Neuronal stem cell (in vitro differentiated cells): ENCODE data around the gene FAM124A.
A peak's percentile ranks its signal among the peaks of the same experiment; 100 is the strongest.

Experiments used
- DNase-seq: peaks from one replicate; pipeline ENCODE4 v3.0.0-alpha.2; 2013; ENCODE audit warnings: low spot score
- H2AFZ ChIP-seq: one replicate; pipeline ENCODE4 v1.6.1; 2013; ENCODE audit warnings: mild to moderate bottlenecking, low read length, inconsistent platforms
- H2AK5ac ChIP-seq: 2 replicates; pipeline ENCODE4 v1.6.1; 2013; ENCODE audit warnings: low read depth, mild to moderate bottlenecking, inconsistent platforms, low read length, moderate library complexity, mixed read lengths
- H2BK120ac ChIP-seq: 2 replicates; pipeline ENCODE4 v1.6.1; 2013; ENCODE audit warnings: low read depth, mild to moderate bottlenecking, inconsistent platforms, low read length, moderate library complexity, mixed read lengths
- H2BK12ac ChIP-seq: one replicate; pipeline ENCODE4 v1.6.1; 2013; ENCODE audit warnings: low read length, inconsistent platforms
- H2BK15ac ChIP-seq: 2 replicates; pipeline ENCODE4 v1.6.1; 2013; ENCODE audit warnings: mild to moderate bottlenecking, low read length, inconsistent platforms, mixed read lengths
- H2BK5ac ChIP-seq: one replicate; pipeline ENCODE4 v1.6.1; 2013; ENCODE audit warnings: inconsistent platforms, mild to moderate bottlenecking, low read length, moderate library complexity
- H3K14ac ChIP-seq: one replicate; pipeline ENCODE4 v1.6.1; 2013; ENCODE audit warnings: low read length, inconsistent platforms
- H3K18ac ChIP-seq: 2 replicates; pipeline ENCODE4 v1.6.1; 2013; ENCODE audit warnings: low read length, inconsistent platforms
- H3K23ac ChIP-seq: 2 replicates; pipeline ENCODE4 v1.6.1; 2013; ENCODE audit warnings: low read depth, mild to moderate bottlenecking, mixed read lengths, low read length, inconsistent platforms; ENCODE audit not compliant: poor library complexity
- H3K27ac ChIP-seq: replicated peaks from 3 replicates; pipeline ENCODE4 v1.5.1; 2013; ENCODE audit warnings: low read length, inconsistent platforms
- H3K27me3 ChIP-seq, 3 experiments: 2 replicates each; pipeline ENCODE4 v1.6.1; 2013; ENCODE audit warnings: low read length in 3 of 3, mild to moderate bottlenecking in 2 of 3, inconsistent platforms in 1 of 3, low read depth in 1 of 3, mixed read lengths in 1 of 3, moderate library complexity in 1 of 3; ENCODE audit not compliant: control insufficient read depth in 3 of 3, insufficient read depth in 3 of 3
- H3K36me3 ChIP-seq, 2 donors: replicated peaks in 1 of 2; 2 replicates each; pipeline ENCODE4 v1.6.1; 2013; ENCODE audit warnings: low read length in 2 of 2; ENCODE audit not compliant: control insufficient read depth in 2 of 2, insufficient read depth in 2 of 2
- H3K4ac ChIP-seq: 2 replicates; pipeline ENCODE4 v1.6.1; 2013; ENCODE audit warnings: inconsistent platforms, mild to moderate bottlenecking, low read length, moderate library complexity
- H3K4me1 ChIP-seq, 2 donors: 1 replicate in 1 of 2; 2 replicates in 1 of 2; pipeline ENCODE4 v1.6.1; 2013; ENCODE audit warnings: low read length in 2 of 2, low read depth in 1 of 2; ENCODE audit not compliant: control insufficient read depth in 2 of 2, insufficient read depth in 1 of 2
- H3K4me2 ChIP-seq: one replicate; pipeline ENCODE4 v1.6.1; 2013; ENCODE audit warnings: mild to moderate bottlenecking, low read length, inconsistent platforms; ENCODE audit not compliant: insufficient read depth, poor library complexity, severe bottlenecking
- H3K4me3 ChIP-seq, 2 donors: 2 replicates each; pipeline ENCODE4 v1.5.1; 2013; ENCODE audit warnings: low read length in 2 of 2, mild to moderate bottlenecking in 2 of 2, inconsistent platforms in 1 of 2, moderate library complexity in 1 of 2
- H3K79me1 ChIP-seq: one replicate; pipeline ENCODE4 v1.6.1; 2013; ENCODE audit warnings: low read depth, mild to moderate bottlenecking, inconsistent platforms, low read length, moderate library complexity
- H3K9ac ChIP-seq: one replicate; pipeline ENCODE4 v1.6.1; 2013; ENCODE audit warnings: mild to moderate bottlenecking, low read depth, low read length, inconsistent platforms; ENCODE audit not compliant: poor library complexity
- H3K9me3 ChIP-seq, 2 donors: replicated peaks in 1 of 2; 2 replicates each; pipeline versions ENCODE3 to v1.6.1; 2013; ENCODE audit warnings: low read length in 2 of 2, mild to moderate bottlenecking in 2 of 2, inconsistent platforms in 1 of 2, low read depth in 1 of 2, mixed read lengths in 1 of 2, moderate library complexity in 1 of 2; ENCODE audit not compliant: control insufficient read depth in 2 of 2, insufficient read depth in 1 of 2
- H4K8ac ChIP-seq: one replicate; pipeline ENCODE4 v1.6.1; 2013; ENCODE audit warnings: low read depth, mild to moderate bottlenecking, inconsistent platforms, low read length, moderate library complexity
- H4K91ac ChIP-seq: one replicate; pipeline ENCODE4 v1.6.1; 2013; ENCODE audit warnings: low read length, low read depth, mild to moderate bottlenecking, inconsistent platforms; ENCODE audit not compliant: poor library complexity
- WGBS, 2 donors: extraction: QIAGEN DNeasy Blood & Tissue Kit; methylation state at CpG; one replicate each; pipeline ENCODE4 v1.1.7; 2013; ENCODE audit warnings: missing lambda C conversion rate in 2 of 2, mixed read lengths in 1 of 2; ENCODE audit not compliant: insufficient read length in 2 of 2, insufficient replicate concordance in 1 of 2; ENCODE audit errors: extremely low coverage in 2 of 2; 5-methylcytosine and 5-hydroxymethylcytosine counted together

Gene FAM124A

DNA sequence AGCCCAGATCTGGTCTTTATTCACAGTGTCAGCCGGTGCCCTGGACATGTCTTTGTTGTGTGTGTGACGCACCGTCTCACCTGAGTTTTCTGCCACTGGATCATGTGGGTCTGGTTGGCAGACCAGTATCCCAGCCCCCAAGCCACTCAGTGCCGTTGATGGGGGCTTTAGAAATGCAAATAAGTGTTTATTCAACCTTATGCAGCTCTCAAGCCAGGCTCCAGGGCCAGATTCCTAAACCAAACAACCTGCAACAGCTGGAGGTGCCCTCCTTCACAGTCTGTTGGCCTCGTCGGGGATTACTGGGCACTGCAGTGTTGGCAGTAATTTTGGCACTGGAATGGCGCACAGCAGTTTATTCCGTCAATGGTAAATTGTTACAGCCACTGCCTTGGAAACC lies 21.6 kb downstream of the FAM124A start:
- H4K8ac ChIP-seq: no peak overlapping the region
- H3K18ac ChIP-seq: peak overlapping the region; percentile 58
- no peak overlapping the region for H2BK120ac ChIP-seq
- no peak overlapping the region for H2BK12ac ChIP-seq
- no peaks in the 10 kb centered on the region for H3K9me3 ChIP-seq
- no peaks in the 10 kb centered on the region for H3K27me3 ChIP-seq
- H2BK15ac ChIP-seq: no peak overlapping the region
- no peak overlapping the region for H2BK5ac ChIP-seq
- H3K36me3 ChIP-seq: no peaks in the 10 kb centered on the region
- peak overlapping the region; percentile 53 for H2AK5ac ChIP-seq
- no peak overlapping the region for H3K4me3 ChIP-seq
- no peak overlapping the region for H3K14ac ChIP-seq
- no CpG with 5 or more reads among the region's 8 CpGs for WGBS, 2 donors
- H3K23ac ChIP-seq: no peak overlapping the region
- peaks cover 23 to 28% of the 10 kb centered on the region in 2 donors for H3K4me1 ChIP-seq
- peak overlapping the region; percentile 11 for H3K27ac ChIP-seq
- no peaks in the 10 kb centered on the region for H3K79me1 ChIP-seq
- H2AFZ ChIP-seq: no peak overlapping the region
- no peak overlapping the region for H3K4ac ChIP-seq
- H3K4me2 ChIP-seq: no peak overlapping the region
- H3K9ac ChIP-seq: no peak overlapping the region
- no peak overlapping the region for H4K91ac ChIP-seq
- DNase-seq: no peak

- Histone ChIP-seq H2BK120ac (no peak overlapping the region), H3K9ac (no peak overlapping the region), H3K9me3 (no peaks in the 10 kb centered on the region), H2BK12ac (no peak overlapping the region), H3K27me3 (no peaks in the 10 kb centered on the region), H3K36me3 (no peaks in the 10 kb centered on the region), H3K14ac (no peak overlapping the region), H3K79me1 (no peaks in the 10 kb centered on the region), H3K4ac (no peak overlapping the region), H2BK15ac (peak overlapping the region; percentile 28), H4K8ac (no peak overlapping the region), H3K4me2 (no peak overlapping the region), H4K91ac (no peak overlapping the region), H3K4me3 (no peak overlapping the region), H2AFZ (no peak overlapping the region), H3K23ac (no peak overlapping the region), H2AK5ac (no peak overlapping the region), H3K4me1 (peaks cover 26 to 28% of the 10 kb centered on the region in 2 donors), H2BK5ac (no peak overlapping the region), H3K18ac (peak overlapping the region; percentile 49), H3K27ac (no peak overlapping the region)
- no CpG with 5 or more reads among the region's 14 CpGs for WGBS, 2 donors
- no peak for DNase-seq
These were observed 22.6 kb downstream of the FAM124A start for GRCh38 chr13:51244637-51245405.

DNA sequence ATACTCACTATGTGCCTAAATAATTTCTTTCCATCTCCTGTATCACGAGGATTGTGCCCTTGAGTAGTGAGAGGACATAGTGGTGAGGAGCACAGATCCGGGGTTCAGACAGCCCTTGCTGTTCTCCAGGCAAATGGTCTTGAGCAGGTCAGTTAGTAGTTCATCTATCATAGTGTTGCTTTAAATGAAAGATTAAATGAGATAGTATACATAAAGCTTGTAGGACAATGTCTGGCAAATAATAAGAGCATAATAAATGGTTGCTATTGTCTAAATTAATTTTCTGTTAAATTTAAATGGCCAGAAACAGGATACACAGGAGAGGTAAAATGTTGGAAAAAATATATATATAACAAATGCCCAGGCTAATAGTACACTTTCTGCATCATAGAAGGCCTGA lies 23.4 kb downstream of the FAM124A start:
- Histone ChIP-seq H3K4ac (no peak overlapping the region), H3K4me1 (peaks cover 28% of the 10 kb centered on the region in 2 donors), H3K27ac (no peak overlapping the region), H3K18ac (no peak overlapping the region), H2BK12ac (no peak overlapping the region), H2AK5ac (no peak overlapping the region), H3K9ac (no peak overlapping the region), H3K14ac (no peak overlapping the region), H3K36me3 (no peaks in the 10 kb centered on the region), H3K79me1 (no peaks in the 10 kb centered on the region), H2BK5ac (no peak overlapping the region), H3K4me3 (no peak overlapping the region), H4K91ac (no peak overlapping the region), H3K4me2 (no peak overlapping the region), H3K9me3 (no peaks in the 10 kb centered on the region), H2BK120ac (no peak overlapping the region), H3K23ac (no peak overlapping the region), H4K8ac (no peak overlapping the region), H3K27me3 (no peaks in the 10 kb centered on the region), H2BK15ac (no peak overlapping the region), H2AFZ (no peak overlapping the region)
- WGBS, 2 donors: no CpG with 5 or more reads among the region's 2 CpGs
- DNase-seq: no peak

DNA sequence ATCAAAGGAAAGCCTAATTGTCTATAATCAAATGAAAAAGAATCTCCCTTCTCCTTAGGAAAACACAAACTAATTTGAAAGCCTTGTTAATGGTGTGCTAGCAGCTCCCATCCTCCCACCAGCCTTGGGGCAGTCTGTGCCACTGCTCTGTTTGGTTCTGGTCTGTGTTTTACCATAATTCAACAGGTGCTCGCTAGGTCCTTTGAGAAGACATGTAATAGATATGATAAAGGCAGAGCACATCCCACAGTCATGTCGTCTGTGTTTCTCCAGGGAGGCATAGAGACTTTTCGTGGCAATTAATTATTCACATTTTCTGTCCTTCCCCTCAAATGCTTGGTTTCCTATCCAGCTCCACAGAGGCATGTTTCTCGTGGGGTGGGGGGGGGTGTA lies 23.8 kb downstream of the FAM124A start:
- Histone ChIP-seq H2AFZ (no peak overlapping the region), H2BK15ac (no peak overlapping the region), H3K9me3 (no peaks in the 10 kb centered on the region), H3K18ac (no peak overlapping the region), H2BK120ac (no peak overlapping the region), H3K36me3 (no peaks in the 10 kb centered on the region), H3K4me3 (no peak overlapping the region), H2BK12ac (no peak overlapping the region), H3K27me3 (no peaks in the 10 kb centered on the region), H4K91ac (no peak overlapping the region), H3K4me2 (no peak overlapping the region), H3K4ac (no peak overlapping the region), H3K27ac (no peak overlapping the region), H2BK5ac (peak overlapping the region; percentile 35), H3K4me1 (peaks cover 28 to 30% of the 10 kb centered on the region in 2 donors), H2AK5ac (no peak overlapping the region), H3K9ac (no peak overlapping the region), H3K79me1 (no peaks in the 10 kb centered on the region), H3K14ac (no peak overlapping the region), H4K8ac (no peak overlapping the region), H3K23ac (no peak overlapping the region)
- WGBS, 2 donors: no CpG with 5 or more reads among the region's 4 CpGs
- DNase-seq: no peak
